ENCODE results near the gene HSPBAP1.

Gene HSPBAP1

DNA sequence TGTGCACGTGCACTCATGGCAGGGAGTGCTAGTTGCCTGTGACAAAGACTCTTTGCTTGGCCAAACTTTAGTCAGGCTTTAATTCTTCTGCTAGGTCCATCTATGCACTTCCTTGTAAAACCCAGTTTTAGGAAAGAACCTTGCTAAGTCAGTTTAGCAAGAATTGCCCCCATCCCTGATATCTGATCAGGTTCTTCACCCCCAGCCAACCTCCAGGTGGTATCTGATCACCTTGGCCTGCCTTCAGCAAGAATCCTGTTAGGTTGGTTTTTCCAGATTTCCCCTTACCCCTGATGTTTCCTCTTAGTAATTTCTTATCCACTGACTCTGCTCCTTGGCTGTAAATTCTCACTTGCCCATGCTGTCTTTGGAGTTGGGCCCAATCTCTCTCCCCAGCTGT is 8.4 kb downstream of the HSPBAP1 start:
- TF ChIP-seq, protein P1, sequence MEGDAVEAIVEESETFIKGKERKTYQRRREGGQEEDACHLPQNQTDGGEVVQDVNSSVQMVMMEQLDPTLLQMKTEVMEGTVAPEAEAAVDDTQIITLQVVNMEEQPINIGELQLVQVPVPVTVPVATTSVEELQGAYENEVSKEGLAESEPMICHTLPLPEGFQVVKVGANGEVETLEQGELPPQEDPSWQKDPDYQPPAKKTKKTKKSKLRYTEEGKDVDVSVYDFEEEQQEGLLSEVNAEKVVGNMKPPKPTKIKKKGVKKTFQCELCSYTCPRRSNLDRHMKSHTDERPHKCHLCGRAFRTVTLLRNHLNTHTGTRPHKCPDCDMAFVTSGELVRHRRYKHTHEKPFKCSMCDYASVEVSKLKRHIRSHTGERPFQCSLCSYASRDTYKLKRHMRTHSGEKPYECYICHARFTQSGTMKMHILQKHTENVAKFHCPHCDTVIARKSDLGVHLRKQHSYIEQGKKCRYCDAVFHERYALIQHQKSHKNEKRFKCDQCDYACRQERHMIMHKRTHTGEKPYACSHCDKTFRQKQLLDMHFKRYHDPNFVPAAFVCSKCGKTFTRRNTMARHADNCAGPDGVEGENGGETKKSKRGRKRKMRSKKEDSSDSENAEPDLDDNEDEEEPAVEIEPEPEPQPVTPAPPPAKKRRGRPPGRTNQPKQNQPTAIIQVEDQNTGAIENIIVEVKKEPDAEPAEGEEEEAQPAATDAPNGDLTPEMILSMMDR (conservative IDR thresholded peaks at IDR 0.05), result no peak
- no peak for TF ChIP-seq ZFX (IDR thresholded peaks at IDR 0.05)
- no peak overlapping the region for H3K27ac ChIP-seq

DNA sequence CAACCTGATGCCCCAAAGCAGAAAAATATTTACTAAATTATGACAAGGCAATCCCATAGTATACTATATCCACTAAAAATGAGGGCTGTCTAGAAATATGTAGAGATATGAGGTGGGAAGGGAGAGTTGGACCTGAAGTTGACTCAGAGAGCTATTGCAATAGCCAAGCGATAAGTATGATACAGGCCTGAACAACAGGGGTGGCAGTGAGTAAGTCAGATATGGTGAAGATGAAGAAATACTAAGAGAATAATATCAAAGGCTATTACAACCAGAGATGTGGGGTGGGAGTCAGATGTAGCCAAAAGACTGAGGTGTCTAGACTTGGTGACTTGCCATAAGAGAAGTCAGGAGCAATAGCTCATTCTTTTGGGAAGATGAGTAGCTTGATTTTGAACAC is 9.2 kb downstream of the HSPBAP1 start:
- TF ChIP-seq ZFX (IDR thresholded peaks at IDR 0.05), result no peak
- TF ChIP-seq, protein P1 (conservative IDR thresholded peaks at IDR 0.05), result no peak
- H3K27ac ChIP-seq, result no peak overlapping the region

DNA sequence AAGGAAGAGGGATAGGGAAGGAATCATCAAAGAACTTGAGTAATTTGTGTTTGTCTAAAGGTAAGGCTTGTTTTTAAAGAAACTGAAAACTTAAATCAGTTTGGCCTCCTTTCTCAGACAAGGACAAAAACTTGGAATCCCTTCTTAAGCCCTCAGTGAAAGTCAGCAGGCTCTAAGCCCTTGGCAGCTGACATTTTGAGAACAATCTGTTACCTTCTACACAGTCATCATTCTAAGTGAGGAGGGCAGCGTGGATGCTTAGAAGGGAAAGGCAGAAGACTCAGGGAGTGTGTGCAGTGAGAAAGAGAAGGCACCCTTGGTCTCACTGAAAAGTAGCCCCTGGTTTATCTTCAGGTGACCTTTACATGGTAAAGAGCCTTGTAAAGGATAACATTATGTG is 10.8 kb downstream of the HSPBAP1 start:
- H3K27ac ChIP-seq, result no peak overlapping the region
- TF ChIP-seq ZFX (IDR thresholded peaks at IDR 0.05), result no peak
- TF ChIP-seq, protein P1 (conservative IDR thresholded peaks at IDR 0.05), result no peak

DNA sequence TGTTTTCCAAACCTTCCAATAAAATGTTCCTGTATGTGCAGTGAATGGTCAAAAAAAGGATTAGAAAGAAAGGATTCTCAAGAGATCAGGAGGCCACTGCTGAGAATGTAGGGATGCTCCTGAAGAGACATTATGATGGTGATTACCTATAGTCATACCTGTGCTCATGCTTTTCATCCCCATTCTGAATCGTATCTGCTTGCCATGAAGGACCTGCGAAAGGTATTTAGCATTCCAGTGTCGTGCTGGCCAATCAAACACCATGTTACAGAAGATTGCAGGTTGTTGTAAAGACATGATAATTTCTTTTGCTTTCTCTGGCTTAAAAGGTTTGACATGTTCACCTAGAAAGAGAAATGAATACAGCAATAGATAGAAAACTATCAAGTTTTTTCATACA is 16.1 kb downstream of the HSPBAP1 start:
- H3K27ac ChIP-seq, result no peak overlapping the region

DNA sequence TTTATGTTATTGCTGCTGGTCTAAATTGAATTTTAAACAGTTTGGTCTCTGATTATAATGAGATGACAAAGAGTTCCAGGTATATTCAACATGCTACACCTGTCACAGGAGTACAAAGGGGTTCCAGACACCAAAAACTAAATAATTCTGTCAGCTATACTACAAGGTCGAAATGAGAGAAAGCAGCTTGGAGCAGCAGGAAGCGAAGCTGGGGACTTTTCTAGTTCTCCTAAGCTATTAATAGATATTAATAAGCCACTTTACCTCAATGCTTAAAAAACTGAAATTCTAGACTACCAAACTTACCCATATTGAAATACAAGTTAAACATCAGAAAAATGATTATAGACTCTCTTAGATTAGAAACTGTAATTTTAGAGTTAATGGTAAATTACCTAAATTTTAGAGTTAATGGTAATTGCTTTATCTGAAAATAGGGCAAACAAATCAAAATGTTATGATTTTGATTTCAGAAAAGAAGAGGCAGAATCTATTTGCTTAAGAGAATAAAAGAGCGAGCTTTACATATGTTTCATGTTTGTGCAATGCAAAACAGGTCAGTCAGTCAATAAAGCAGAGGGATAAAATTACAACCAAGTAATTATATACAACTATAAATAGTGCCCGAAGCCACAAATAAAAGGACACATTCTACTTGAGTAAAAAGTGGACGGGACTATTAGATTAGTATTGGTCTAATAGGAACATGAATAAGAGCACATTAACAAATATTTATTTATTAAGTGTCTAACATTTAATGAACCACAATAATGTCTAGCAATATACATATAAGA is 16.8 kb downstream of the HSPBAP1 start:
- TF ChIP-seq, protein P1 (conservative IDR thresholded peaks at IDR 0.05), result no peak
- TF ChIP-seq ZFX (IDR thresholded peaks at IDR 0.05), result no peak
- H3K27ac ChIP-seq, result no peak overlapping the region

More for the DNA sequence above, 16.1 kb downstream of the HSPBAP1 start:
- TF ChIP-seq, protein P1 (conservative IDR thresholded peaks at IDR 0.05), result no peak
- no peak for TF ChIP-seq ZFX (IDR thresholded peaks at IDR 0.05)

DNA sequence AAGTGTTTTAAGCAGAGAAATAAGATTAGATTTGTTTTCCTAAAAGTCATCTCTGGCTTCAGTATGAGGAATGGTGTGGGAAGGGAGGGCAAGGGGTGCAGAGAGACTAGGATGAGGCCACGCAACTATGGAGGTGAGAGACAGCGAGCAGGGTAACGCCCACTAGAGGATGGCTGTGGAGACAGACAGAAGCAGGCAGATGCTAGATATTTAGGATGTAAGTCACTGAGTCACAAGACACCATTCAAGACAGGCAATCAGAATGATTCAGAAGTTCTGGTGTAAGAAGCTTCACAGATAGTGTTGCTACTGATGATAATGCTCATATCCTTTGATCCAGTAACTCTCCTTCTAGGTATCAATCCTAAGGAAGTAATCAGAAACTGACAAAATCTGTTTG is 19.1 kb downstream of the HSPBAP1 start:
- no peak overlapping the region for H3K27ac ChIP-seq
- TF ChIP-seq ZFX (IDR thresholded peaks at IDR 0.05), result no peak
- TF ChIP-seq, protein P1 (conservative IDR thresholded peaks at IDR 0.05), result no peak

DNA sequence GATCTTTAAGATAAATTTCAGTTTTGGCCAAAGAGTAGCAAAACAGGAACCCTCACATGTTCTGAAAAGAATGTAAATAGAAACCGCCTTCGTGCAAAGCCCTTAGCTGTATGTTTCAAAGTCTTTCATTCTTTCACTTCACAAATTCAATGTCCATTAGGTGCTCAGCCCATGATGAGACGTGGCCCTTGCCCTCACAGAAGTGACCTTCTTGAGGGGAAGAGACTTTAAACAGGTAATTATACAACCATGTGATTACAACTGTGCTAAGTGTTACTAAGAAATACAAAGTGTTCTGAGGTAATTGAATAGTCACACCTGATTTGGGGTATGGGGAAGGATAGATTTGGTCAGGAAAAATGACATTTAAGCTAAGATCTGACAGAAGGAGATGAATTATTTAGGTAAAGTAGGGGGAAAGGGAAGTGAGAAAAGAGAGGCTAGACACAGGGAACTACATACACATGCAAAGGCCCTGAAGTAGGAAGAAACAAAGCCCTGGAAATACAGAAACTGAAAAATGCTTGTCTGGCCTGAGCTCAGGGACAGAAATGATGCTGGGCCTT is 19.6 kb downstream of the HSPBAP1 start:
- TF ChIP-seq, protein P1 (conservative IDR thresholded peaks at IDR 0.05), result no peak
- no peak for TF ChIP-seq ZFX (IDR thresholded peaks at IDR 0.05)
- no peak overlapping the region for H3K27ac ChIP-seq

Measured in C4-2B (cell line).